Embryonic facial prominence (tissue), 1 donor: ENCODE results near the gene ZCCHC14.
"Not testable (repeated sequence)": the region's sequence is repeated elsewhere in the genome, so short reads cannot be mapped to it uniquely, and the experiment has no call there.

Experiments
- DNase-seq: peaks from one replicate; pipeline ENCODE4 v3.0.0-alpha.2; 2016; ENCODE audit errors: extremely low spot score

Gene ZCCHC14

DNA sequence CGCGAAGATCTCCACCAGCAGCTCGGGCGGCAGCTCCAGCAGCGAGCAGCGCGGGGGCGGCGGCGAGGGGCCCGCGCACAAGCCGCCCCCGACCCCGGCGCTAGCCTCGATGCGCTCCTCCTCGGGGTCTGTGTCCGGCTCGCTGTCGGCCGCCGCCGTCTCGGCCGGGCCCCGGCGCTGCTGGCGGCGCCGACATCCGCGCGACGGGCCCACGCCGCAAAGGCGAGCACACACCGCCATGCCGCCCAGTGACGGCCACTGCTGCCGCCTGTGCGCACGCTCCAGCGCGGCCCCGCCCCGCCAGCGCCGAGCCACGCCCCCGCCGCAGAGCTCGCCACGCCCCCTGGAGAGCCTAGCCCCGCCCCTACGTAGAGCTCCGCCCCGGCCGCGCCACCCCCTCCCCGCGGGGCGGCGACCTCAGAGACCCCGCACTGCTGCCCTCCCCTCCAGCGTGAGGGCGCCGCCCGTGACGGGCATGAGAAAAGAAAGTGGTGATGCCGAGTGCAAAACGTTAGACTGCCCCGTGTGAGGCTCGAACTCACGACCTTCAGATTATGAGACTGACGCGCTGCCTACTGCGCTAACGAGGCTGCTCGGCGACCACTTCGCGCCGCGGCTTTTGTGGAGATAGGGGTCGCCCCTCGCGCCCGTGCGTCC, 109.2 kb downstream of the ZCCHC14 start, which contains the start of gene FBXO31:
Gene FBXO31, minus strand, starts transcription at position 272 of the 657 bp plus-strand sequence. Its CDS starts 32 bp downstream, at position 240.
- peak; percentile 83 for DNase-seq

- no peak for DNase-seq
Observed at GRCh38 chr16:87382023-87382785, 110.6 kb downstream of the ZCCHC14 start.

- no peak for DNase-seq
Observed at GRCh38 chr16:87380881-87381280, 111.9 kb downstream of the ZCCHC14 start.

DNA sequence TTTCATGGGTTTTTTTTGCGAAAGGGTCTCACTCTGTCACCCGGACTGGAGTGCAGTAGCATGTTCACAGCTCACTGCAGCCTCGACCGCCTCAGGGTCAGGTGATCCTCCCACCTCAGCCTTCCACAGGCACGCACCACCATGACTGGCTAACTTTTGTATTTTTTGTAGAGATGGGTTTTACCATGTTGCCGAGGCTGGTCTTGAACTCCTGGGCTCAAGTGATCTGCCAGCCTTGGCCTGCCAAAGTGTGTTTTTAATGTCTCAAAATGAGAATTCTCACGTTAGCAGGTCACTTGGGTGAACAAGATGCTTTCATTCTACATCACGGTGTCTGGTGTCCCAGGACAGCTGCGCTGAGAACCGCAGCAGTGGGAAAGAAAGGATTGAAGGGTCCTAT, 112.4 kb downstream of the ZCCHC14 start:
- DNase-seq: no peak

GRCh38 chr16:87379312-87379752, 113.5 kb downstream of the ZCCHC14 start:
- not testable (repeated sequence) for DNase-seq

- no peak for DNase-seq
Observed at GRCh38 chr16:87376660-87377059, 116.2 kb downstream of the ZCCHC14 start.

DNA sequence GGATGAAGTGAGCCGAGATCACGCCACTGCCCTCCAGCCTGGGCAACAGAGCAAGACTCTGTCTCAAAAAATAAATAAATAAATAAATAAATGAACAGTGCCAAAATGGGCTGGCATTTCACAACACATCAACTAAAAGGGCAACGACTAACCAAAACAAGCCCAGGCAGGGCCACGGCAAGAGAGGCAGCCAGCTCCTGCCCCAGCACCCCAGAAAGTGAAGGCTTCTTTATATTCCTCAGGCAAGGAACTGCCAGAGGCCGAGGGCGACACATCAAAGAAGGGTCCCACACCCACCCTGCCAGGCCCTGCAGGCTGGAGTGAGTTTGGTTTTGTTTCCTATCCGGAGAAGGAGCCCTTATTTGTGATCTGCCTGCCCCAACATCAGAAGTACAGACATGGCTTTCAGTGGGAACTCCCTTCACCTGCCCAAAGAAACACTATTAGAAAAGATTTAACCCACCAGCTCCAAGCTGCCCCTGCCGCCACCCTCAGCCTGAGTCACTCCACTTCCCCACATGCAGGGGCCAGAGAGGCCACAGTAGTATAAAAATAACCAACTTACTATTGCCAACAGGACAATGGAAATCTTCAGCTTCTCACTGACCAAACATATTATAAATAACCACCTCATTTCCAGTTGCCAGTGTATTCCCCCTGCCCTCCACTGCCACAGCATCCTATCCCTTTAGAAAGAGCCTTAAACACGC, 117.2 kb downstream of the ZCCHC14 start:
- no peak for DNase-seq

- DNase-seq: no peak
Observed at GRCh38 chr16:87374313-87374712, 118.5 kb downstream of the ZCCHC14 start.

DNA sequence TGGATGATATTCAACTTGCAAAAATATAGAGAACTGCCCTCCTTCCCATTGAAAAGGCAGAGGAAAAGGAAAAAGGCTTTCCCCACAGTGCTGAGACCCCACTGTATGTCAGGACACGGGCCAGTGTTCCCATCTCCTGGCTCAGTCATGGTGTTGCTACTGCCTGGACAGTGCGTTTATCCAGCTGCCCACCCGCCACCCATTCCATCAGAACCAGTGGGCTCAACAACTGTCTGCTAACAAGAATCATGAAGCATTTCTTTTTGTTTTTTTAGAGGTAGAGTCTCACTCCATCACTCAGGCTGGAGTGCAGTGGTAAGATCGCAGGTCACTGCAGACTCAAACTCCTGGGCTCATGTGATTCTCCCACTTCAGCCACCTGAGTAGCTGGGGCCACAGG, 120.5 kb downstream of the ZCCHC14 start:
- no peak for DNase-seq

DNA sequence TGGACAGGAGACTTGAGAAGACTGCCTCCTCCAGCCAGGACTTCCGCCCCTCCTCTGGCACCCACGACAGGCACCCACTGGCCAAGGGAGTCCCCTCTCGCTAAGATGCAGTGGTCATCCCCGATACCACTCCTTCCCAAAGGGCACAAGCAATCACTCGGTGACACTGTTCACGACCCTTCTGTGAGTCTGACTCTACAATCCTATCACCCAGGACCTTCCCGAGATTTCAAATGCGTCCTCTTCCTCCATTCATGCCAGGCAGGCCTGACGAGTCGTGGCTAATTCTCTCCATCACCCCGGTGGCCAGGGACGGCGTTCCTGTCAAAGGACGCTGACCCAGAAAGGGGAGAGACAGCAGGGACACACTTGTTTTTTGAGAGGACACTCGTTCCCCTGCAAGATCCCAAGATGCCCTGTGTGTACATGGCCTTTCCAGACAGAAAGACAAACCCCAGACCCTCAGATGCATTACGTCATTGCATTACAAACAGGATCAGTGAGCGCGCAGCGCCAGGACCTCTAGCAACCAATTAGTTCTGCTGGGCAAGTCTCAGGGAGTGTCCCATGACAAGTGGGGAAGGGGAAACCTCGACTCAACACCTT, 121.5 kb downstream of the ZCCHC14 start:
- DNase-seq: no peak

DNA sequence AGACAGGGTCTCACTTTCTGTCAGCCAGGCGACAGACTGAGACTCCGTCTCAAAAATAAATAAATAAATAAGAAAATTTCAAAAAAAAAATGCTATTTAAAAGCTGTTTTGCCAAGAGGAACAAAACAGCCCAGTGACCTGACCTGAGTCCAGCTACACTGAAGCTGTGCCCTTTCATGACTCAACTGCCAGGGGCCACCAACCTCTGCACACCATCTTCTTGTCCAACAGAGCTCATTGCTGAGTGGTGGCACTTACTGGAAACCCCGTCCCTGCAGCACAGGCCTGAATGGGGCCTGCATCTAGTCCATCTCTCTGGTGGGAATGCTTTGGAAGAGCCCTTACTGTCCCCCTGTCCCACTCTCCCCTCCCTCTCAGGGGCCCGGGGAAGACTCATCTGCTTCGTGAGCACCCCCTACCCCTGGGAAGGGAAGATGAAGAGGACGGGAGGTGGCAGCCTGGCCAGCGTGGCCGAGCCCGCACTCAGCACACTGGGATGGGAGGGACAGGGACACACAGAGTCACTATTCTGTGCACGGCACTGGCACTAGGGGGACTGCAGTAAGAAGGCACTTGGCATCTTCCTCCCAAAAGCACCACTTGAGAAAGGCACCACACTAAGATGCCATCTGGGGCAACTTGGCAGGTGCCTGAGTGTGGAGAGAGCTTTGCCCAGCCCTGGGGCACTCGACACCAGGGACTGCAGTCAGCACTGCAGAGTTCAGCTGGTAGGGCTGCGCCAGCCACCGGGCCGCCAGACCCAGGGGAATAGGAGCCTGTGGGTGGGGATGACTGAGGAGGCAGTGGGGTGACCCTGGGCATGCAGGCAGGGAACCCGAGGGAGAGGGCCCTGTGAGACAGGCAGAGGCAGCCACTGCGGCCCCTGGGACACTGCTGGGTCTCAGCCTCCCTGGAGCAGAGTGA, 122.8 kb downstream of the ZCCHC14 start:
- no peak for DNase-seq

GRCh38 chr16:87369117-87369765, 123.6 kb downstream of the ZCCHC14 start:
- DNase-seq: no peak

- no peak for DNase-seq
Observed at GRCh38 chr16:87368029-87368770, 124.6 kb downstream of the ZCCHC14 start.

DNA sequence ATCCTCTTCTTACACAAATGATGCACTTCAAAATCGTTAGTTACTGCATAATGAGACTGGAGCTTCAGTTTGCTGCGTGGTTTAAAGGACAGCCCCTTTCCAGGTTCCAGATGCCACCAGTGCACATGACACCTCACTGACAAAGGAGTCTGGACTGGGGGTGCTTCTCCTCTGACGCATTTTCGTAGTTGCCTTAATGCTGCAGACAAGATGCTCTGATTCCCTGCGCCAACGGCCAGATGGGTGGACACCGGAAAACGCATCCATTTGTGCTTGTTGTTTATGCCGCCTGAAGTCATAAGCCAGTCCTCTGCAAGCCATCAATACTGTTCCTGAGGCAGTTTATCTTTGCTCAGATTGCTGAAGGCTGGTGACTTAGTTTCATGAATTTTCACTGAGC, 125.3 kb downstream of the ZCCHC14 start:
- no peak for DNase-seq

- DNase-seq: no peak
Observed at GRCh38 chr16:87366930-87367329, 125.9 kb downstream of the ZCCHC14 start.

GRCh38 chr16:87366288-87366687, 126.5 kb downstream of the ZCCHC14 start:
- no peak for DNase-seq

- DNase-seq: no peak
Observed at GRCh38 chr16:87365021-87365713, 127.7 kb downstream of the ZCCHC14 start.

DNA sequence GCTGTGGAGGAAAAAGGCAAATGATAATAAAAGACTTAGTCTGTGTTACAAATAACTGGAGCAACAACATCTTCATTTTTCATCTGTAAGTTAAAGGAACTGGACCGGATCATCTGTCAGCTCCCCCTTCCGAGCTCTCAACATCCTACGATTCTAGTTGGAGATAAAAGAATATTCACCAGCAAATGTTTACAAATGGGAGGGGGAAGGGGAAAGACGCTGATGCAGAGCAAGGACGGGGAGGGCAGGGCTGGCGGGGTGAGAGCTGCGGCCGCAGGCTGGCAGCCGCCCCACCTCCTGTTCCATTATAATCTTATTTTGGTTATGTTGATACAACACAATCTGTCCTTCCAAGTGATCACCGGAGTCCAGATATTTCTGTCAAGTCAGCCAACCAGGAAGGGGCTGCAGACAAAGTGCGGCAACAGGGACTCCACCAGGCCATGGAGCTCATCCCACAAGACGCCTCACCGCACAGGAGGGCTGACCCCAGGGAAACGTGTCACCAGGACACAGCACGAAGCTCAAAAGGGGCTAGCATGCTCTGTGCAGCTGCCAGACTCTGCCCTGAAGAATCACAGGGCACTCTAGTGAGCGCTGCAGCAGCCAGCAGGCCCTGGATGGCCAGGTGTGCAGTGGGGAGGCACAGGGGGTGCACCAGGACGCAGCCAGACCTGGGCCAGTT, 128.9 kb downstream of the ZCCHC14 start:
- no peak for DNase-seq
